ENCODE results near the gene ZNF619. TPM values are rescaled to one million over a fixed set of nuclear protein-coding genes. Genes with fewer than 3 reads are reported as not detected.

ZNF619 gene
- total and polyA plus RNA-seq, 11 donors = 1.3 to 8.2 (median 4.8) TPM

DNA sequence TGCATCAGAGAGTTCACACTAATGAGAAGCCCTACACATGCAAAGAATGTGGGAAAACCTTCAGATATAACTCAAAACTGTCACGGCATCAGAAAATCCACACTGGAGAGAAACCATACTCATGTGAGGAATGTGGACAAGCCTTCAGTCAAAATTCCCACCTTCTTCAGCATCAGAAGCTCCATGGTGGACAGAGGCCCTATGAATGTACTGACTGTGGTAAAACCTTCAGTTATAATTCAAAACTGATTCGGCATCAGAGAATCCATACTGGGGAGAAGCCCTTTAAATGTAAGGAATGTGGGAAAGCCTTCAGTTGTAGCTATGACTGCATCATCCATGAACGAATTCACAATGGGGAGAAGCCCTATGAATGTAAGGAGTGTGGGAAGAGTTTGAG lies 10.2 kb downstream of the ZNF619 start:
- DNase-seq = no peak
- Histone ChIP-seq H3K36me3 (peaks cover 8 to 70% (median 57%) of the 10 kb centered on the region in 9 donors), H3K9me3 (peaks cover 0 to 36% (median 20%) of the 10 kb centered on the region in 12 donors), H3K27me3 (no peaks in the 10 kb centered on the region), H3K27ac (no peak overlapping the region), H3K4me1 (no peaks in the 10 kb centered on the region), H3K4me3 (no peak overlapping the region)
- no peak for TF ChIP-seq POLR2A (IDR thresholded peaks at IDR 0.05)
- TF ChIP-seq, protein P1, sequence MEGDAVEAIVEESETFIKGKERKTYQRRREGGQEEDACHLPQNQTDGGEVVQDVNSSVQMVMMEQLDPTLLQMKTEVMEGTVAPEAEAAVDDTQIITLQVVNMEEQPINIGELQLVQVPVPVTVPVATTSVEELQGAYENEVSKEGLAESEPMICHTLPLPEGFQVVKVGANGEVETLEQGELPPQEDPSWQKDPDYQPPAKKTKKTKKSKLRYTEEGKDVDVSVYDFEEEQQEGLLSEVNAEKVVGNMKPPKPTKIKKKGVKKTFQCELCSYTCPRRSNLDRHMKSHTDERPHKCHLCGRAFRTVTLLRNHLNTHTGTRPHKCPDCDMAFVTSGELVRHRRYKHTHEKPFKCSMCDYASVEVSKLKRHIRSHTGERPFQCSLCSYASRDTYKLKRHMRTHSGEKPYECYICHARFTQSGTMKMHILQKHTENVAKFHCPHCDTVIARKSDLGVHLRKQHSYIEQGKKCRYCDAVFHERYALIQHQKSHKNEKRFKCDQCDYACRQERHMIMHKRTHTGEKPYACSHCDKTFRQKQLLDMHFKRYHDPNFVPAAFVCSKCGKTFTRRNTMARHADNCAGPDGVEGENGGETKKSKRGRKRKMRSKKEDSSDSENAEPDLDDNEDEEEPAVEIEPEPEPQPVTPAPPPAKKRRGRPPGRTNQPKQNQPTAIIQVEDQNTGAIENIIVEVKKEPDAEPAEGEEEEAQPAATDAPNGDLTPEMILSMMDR (IDR thresholded peaks at IDR 0.05) = no peak
- intact Hi-C loops (cut with DNase I) = no loop called here
- no peak for ATAC-seq
- 95 to 99% (median 97%) methylated on average over 3 of the region's 3 CpGs for WGBS, 4 donors

DNA sequence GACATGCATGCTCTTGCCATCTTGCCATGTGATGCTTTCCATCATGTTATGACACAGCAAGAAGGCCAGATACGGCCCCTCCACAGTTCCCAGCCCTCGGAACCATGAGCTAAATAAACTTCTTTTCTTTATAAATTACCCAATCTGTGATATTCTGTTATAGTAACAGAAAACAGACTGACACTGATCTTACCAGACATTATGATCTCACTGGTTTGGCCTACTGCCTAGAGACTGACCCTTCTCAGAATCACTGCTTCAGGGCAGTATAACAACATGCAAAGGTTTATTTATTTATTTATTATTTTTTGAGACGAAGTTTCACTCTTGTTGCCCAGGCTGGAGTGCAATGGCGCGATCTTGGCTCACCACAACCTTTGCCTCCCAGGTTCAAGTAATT lies 14.0 kb downstream of the ZNF619 start:
- Histone ChIP-seq H3K27ac (no peak overlapping the region), H3K9me3 (peaks cover 0 to 31% (median 19%) of the 10 kb centered on the region in 12 donors), H3K27me3 (no peaks in the 10 kb centered on the region), H3K4me1 (no peaks in the 10 kb centered on the region), H3K36me3 (peaks cover 8 to 33% (median 21%) of the 10 kb centered on the region in 9 donors), H3K4me3 (no peak overlapping the region)
- TF ChIP-seq POLR2A (IDR thresholded peaks at IDR 0.05) = no peak
- TF ChIP-seq, protein P1 (IDR thresholded peaks at IDR 0.05) = no peak
- DNase-seq (no peak), ATAC-seq (no peak)
- 90 to 95% (median 93%) methylated on average over 5 of the region's 5 CpGs for WGBS, 4 donors
- intact Hi-C loops (cut with DNase I) = no loop called here

DNA sequence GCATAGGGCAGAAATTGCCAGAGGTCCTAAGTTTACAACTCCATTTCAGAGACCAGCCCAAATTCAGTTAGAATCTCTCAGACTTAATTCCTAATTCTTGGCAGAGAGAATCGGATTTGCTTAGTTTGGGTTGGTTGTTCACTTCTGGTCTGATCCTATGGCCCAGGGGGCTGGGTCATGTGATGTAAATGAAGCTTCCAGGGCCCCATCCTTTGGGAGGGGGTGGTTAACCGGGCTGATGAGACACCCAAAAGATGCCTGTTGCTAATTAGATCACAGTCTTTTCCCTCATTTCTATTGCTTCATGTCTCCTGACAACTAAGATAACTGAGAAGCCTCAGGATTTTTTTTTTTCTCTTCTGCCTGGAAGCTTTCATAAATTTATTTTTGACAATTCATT lies 17.8 kb downstream of the ZNF619 start:
- no peak for ATAC-seq
- TF ChIP-seq POLR2A (IDR thresholded peaks at IDR 0.05) = no peak
- TF ChIP-seq, protein P1 (IDR thresholded peaks at IDR 0.05) = no peak
- Histone ChIP-seq H3K27me3 (no peaks in the 10 kb centered on the region), H3K27ac (no peak overlapping the region), H3K36me3 (peaks cover 0 to 1% (median 0%) of the 10 kb centered on the region in 9 donors), H3K4me3 (peak overlapping the region in 1 of 12 donors; percentile 2), H3K9me3 (no peaks in the 10 kb centered on the region), H3K4me1 (no peaks in the 10 kb centered on the region)
- intact Hi-C loops (cut with DNase I) = no loop called here
- WGBS, 4 donors = 48 to 62% (median 55%) methylated on average over 2 of the region's 2 CpGs
- no peak for DNase-seq

DNA sequence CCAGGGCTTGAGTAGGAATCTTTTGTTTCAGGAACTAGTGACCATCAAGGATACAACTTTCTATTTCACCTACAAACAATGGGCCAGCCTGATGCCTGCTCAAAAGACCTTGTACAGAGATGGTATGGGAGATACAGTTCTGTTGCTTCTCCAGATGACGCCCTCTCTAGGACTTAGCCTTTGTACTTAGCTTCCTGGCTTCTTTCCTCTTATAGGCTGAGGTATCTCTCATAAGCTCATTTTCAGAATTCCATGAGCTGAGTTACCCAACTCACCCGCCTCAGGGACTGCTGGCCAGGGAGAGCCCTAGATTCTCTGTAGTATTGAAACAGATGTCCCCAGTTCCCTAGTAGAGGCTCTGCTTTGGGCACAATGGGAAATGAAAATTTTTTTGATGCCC lies 20.4 kb downstream of the ZNF619 start:
- Histone ChIP-seq H3K27me3 (no peaks in the 10 kb centered on the region), H3K4me3 (no peak overlapping the region), H3K4me1 (no peaks in the 10 kb centered on the region), H3K9me3 (no peaks in the 10 kb centered on the region), H3K36me3 (no peaks in the 10 kb centered on the region), H3K27ac (no peak overlapping the region)
- ATAC-seq = no peak
- no peak for TF ChIP-seq POLR2A (IDR thresholded peaks at IDR 0.05)
- TF ChIP-seq, protein P1 (IDR thresholded peaks at IDR 0.05) = no peak
- 81 to 92% (median 87%) methylated on average over 2 of the region's 2 CpGs for WGBS, 4 donors
- DNase-seq = no peak
- intact Hi-C loops (cut with DNase I) = no loop called here
